LNCaP clone FGC (cell line): ENCODE results near the gene HSD17B8.

Source experiments
- DNase-seq: peaks from one replicate; pipeline ENCODE4 v3.0.0-alpha.2; 2011; ENCODE audit warnings: low read depth
- H3K4me3 ChIP-seq: 2 replicates; pipeline ENCODE4 v1.5.1; 2011; ENCODE audit warnings: mild to moderate bottlenecking, low read depth, low read length, control low read depth
- CTCF ChIP-seq: IDR thresholded peaks from 2 replicates; pipeline ENCODE4 v1.5.1; 2012; ENCODE audit warnings: mild to moderate bottlenecking; ENCODE audit not compliant: control insufficient read depth, insufficient read depth; ENCODE audit errors: extremely low read depth

The HSD17B8 gene

GRCh38 chr6:33207552-33208090 is 3.2 kb downstream of the HSD17B8 start:
- no peak for DNase-seq

GRCh38 chr6:33208091-33208967 is 3.9 kb downstream of the HSD17B8 start, which contains the start of gene RING1:
TSS of gene RING1 (plus strand) at chr6:33208500. CDS start at chr6:33208823, 323 bp downstream.
- no peak for TF ChIP-seq CTCF
- peak within 1 kb of the TSS; percentile 78 for H3K4me3 ChIP-seq
- no peak for DNase-seq

More at GRCh38 chr6:33207552-33208090, 3.2 kb downstream of the HSD17B8 start:
- no peak for TF ChIP-seq CTCF
- H3K4me3 ChIP-seq: peak overlapping the region; percentile 78

GRCh38 chr6:33209856-33210255 is 5.4 kb downstream of the HSD17B8 start:
- no peak overlapping the region for H3K4me3 ChIP-seq
- no peak for TF ChIP-seq CTCF
- no peak for DNase-seq

GRCh38 chr6:33211136-33211535 is 6.7 kb downstream of the HSD17B8 start:
- no peak for TF ChIP-seq CTCF
- H3K4me3 ChIP-seq: no peak overlapping the region
- DNase-seq: no peak

GRCh38 chr6:33211666-33212422 is 7.4 kb downstream of the HSD17B8 start:
- DNase-seq: no peak
- no peak for TF ChIP-seq CTCF
- H3K4me3 ChIP-seq: no peak overlapping the region

- TF ChIP-seq CTCF: no peak
- H3K4me3 ChIP-seq: no peak overlapping the region
- no peak for DNase-seq
Measured at GRCh38 chr6:33212857-33213165, 8.4 kb downstream of the HSD17B8 start.
